ENCODE data around the gene NACC2.

The NACC2 gene

GRCh38 chr9:136093346-136093986 lies 1.6 kb downstream of the NACC2 start:
- no peak for DNase-seq (ENCODE audit: low read depth in 1 of 2, low spot score in 1 of 2)

- no peak for DNase-seq (ENCODE audit: low read depth in 1 of 2, low spot score in 1 of 2)
These were observed 2.3 kb downstream of the NACC2 start for GRCh38 chr9:136092741-136093140.

- no peak for DNase-seq (ENCODE audit: low read depth in 1 of 2, low spot score in 1 of 2)
These were observed 2.8 kb downstream of the NACC2 start for GRCh38 chr9:136092353-136092650.

GRCh38 chr9:136091582-136092352 lies 3.3 kb downstream of the NACC2 start:
- no peak for DNase-seq (ENCODE audit: low read depth in 1 of 2, low spot score in 1 of 2)

- no peak for DNase-seq (ENCODE audit: low read depth in 1 of 2, low spot score in 1 of 2)
These were observed 4.1 kb downstream of the NACC2 start for GRCh38 chr9:136090768-136091581.

- DNase-seq (ENCODE audit: low read depth in 1 of 2, low spot score in 1 of 2), result no peak
These were observed 4.9 kb downstream of the NACC2 start for GRCh38 chr9:136090056-136090735.

- DNase-seq (ENCODE audit: low read depth in 1 of 2, low spot score in 1 of 2), result no peak
These were observed 5.4 kb downstream of the NACC2 start for GRCh38 chr9:136089697-136090045.

GRCh38 chr9:136088939-136089696 lies 6.0 kb downstream of the NACC2 start:
- no peak for DNase-seq (ENCODE audit: low read depth in 1 of 2, low spot score in 1 of 2)

- no peak for DNase-seq (ENCODE audit: low read depth in 1 of 2, low spot score in 1 of 2)
These were observed 6.6 kb downstream of the NACC2 start for GRCh38 chr9:136088481-136088938.

- DNase-seq (ENCODE audit: low read depth in 1 of 2, low spot score in 1 of 2), result no peak
These were observed 7.2 kb downstream of the NACC2 start for GRCh38 chr9:136087741-136088480.

GRCh38 chr9:136086951-136087740 lies 7.9 kb downstream of the NACC2 start:
- no peak for DNase-seq (ENCODE audit: low read depth in 1 of 2, low spot score in 1 of 2)

- no peak for DNase-seq (ENCODE audit: low read depth in 1 of 2, low spot score in 1 of 2)
These were observed 8.7 kb downstream of the NACC2 start for GRCh38 chr9:136086213-136086881.

GRCh38 chr9:136085815-136086212 lies 9.3 kb downstream of the NACC2 start:
- DNase-seq (ENCODE audit: low read depth in 1 of 2, low spot score in 1 of 2), result no peak

- DNase-seq (ENCODE audit: low read depth in 1 of 2, low spot score in 1 of 2), result no peak
These were observed 10.8 kb downstream of the NACC2 start for GRCh38 chr9:136084063-136084944.

GRCh38 chr9:136083558-136084062 lies 11.5 kb downstream of the NACC2 start:
- no peak for DNase-seq (ENCODE audit: low read depth in 1 of 2, low spot score in 1 of 2)

GRCh38 chr9:136082496-136083361 lies 12.4 kb downstream of the NACC2 start:
- DNase-seq (ENCODE audit: low read depth in 1 of 2, low spot score in 1 of 2), result no peak
